Fibroblast of skin of abdomen (primary cell): ENCODE data around the gene TNPO3.
"Not testable (repeated sequence)": the region's sequence is repeated elsewhere in the genome, so short reads cannot be mapped to it uniquely, and the experiment has no call there.

Experiments
- DNase-seq: peaks from one replicate; pipeline ENCODE4 v3.0.0-alpha.2; 2013

The TNPO3 gene

DNA sequence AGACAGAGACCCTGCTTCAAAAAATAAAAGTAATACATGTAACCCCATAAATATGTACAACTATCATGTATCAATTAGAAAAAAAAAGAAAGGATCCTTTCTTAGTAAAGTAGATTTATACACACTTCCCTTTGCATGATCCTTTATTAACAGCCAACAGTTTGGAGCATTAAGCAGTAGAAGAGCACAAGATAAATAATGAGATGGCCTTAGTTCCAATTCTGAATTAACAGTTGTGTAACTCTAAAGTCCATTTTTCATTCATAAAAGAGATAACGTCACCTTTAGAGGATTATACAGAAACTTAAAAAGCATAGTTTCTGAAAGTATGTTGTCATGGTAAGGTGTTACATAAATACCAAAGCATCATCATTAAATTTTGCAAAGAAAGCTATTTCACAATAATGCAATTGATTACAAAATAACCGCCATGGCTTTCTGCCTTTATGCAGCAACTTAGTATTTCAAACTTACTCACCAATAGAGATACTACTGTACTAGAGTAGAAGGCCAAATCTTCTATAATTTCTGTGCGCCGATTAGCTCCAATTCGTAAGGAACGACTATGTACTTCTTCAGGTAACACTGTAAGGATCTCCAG, 40.3 kb downstream of the TNPO3 start:
- no peak for DNase-seq

DNA sequence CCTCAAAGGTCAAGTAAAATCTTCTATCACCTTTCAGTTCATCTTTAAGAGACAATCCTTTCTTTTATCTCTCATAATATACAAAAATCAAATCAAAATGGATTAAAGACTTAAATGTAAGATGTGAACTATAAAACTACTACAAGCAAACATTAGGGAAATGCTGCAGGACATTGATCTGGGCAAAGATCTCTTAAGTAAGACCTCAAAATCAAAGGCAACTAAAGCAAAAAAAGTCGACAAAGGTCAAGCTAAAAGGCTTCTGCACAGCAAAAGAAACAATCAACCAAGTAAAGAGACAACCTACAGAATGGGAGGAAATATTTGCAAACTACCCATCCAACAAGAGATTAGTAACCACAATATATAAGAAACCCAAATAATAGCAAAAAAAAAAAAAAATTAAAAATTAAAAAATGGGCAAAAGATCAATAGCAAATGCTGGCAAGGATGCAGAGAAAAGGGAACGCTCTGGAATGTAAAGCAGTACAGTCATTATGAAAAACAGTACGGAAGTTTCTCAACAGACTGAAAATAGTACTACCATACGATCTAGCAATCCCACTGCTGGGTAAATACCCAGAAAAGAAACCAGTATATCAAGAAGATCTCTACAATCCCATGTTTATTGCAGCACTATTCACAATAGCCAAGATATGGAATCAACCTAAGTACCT, 41.7 kb downstream of the TNPO3 start:
- DNase-seq = no peak

DNA sequence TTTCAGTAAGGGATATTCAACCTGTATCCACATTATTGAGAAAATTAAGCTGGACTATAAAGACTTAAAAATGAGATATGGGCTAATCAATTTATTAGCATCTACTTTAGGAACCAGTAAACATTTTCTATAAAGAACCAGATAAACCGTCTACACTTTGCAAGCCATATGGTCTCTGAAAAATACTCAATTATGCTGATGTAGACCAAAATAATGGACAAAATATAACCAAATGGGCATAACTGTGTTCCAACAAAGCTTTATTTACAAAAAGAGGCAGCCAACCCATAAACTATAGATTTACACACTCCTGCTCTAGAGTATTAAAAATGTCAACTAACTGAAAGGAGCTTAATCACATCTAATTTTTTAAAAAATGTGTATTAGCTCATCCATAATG, 42.3 kb downstream of the TNPO3 start:
- no peak for DNase-seq

- no peak for DNase-seq
Measured at GRCh38 chr7:129010075-129010474, 44.8 kb downstream of the TNPO3 start.

GRCh38 chr7:129009437-129009836, 45.5 kb downstream of the TNPO3 start:
- DNase-seq = no peak

GRCh38 chr7:129008645-129009414, 46.1 kb downstream of the TNPO3 start:
- DNase-seq = no peak

DNA sequence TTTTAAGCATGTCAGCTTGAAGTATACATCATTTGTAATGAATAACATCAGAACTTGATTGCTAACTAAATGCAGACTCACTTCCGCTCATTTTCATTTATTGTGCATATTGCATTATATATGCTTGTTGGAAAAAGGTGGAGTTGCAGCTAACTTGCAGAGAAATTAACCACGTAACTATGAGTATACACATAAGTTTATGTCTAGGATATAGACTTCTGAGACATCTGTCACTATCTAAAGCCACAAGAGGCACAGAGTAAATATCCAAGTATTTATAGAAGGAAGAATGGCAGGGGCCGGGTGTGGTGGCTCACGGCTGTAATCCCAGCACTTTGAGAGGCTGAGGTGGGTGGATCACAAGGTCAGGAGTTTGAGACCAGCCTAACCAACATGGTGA, 47.3 kb downstream of the TNPO3 start:
- DNase-seq = no peak

GRCh38 chr7:129006636-129007414, 48.1 kb downstream of the TNPO3 start:
- DNase-seq = no peak

DNA sequence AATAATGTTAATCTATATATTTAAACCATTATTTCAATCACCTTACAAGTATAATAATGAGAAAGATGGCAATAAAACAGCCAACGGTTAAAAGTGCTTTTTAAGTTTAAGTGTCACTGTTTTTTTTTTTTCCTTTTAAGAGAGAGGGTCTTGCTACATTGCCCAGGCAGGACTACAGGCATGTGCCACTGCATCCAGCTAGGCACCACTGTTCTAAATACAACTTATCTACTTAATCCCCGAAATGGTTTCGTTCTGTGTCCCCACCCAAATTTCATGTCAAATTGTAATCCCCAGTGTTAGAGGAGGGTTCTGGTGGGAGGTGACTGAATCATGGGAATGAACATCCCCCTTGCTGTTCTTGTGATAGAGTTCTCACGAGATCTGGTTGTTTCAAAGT, 49.7 kb downstream of the TNPO3 start:
- DNase-seq = no peak

- DNase-seq = no peak
Measured at GRCh38 chr7:128997181-128997580, 57.7 kb downstream of the TNPO3 start.

GRCh38 chr7:128994560-128994959, 60.4 kb downstream of the TNPO3 start:
- not testable (repeated sequence) for DNase-seq

GRCh38 chr7:128993419-128993818, 61.5 kb downstream of the TNPO3 start:
- no peak for DNase-seq

- no peak for DNase-seq
Measured at GRCh38 chr7:128989961-128990360, 65.0 kb downstream of the TNPO3 start.

- DNase-seq = no peak
Measured at GRCh38 chr7:128988372-128988771, 66.5 kb downstream of the TNPO3 start.

GRCh38 chr7:128986609-128987008, 68.3 kb downstream of the TNPO3 start:
- no peak for DNase-seq

- DNase-seq = no peak
Measured at GRCh38 chr7:128985660-128986059, 69.3 kb downstream of the TNPO3 start.

DNA sequence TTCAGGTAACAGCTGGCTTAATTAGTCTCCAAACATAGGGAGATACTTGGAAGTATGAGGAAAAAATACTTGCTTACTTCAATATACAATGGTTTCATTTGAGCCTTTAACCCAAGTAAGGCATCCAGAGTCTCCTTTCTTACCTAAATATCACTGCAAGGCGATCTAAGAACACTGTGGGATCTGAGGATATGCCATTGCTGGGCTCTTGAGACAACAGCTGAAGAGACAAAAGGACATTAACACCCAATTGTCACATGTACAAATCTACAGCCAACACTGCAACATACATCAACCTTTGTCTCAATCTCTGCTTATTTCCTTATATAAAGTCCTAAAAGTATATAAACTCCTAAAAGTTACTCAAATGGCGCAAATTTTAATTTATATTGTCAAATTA, 72.8 kb downstream of the TNPO3 start:
- DNase-seq = no peak

DNA sequence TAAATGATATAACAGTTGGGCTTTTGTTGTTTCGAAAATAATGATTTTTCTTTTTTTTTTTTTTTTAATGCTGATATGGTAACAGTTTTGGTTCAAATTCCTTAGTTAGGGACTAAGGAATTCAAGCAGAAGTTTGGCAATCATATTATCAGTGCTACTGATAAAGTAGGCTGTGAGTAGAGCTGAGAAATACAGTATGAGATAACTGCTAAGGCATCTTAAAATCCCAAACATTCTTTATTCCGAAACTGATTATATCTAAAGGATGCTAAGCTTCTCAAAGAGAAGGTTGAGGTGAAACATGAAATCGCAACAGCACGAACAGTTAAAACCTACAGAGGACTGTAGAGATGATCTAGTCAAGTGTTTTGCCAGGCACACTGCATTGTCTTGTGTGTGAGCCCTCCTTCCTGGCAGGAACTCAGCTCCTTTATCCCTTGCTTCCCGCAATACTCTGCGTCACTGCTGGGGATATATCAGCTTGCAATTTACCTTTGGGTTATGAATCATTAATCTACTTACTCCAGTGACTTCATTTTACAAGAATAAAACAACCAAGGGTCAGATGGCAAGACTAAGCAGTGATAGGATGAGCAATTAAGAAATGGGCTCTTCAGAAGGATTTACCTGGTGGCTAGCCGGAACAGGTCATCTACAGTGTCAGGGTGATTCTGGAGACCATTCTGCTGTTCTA, 80.5 kb downstream of the TNPO3 start:
- DNase-seq = no peak

DNA sequence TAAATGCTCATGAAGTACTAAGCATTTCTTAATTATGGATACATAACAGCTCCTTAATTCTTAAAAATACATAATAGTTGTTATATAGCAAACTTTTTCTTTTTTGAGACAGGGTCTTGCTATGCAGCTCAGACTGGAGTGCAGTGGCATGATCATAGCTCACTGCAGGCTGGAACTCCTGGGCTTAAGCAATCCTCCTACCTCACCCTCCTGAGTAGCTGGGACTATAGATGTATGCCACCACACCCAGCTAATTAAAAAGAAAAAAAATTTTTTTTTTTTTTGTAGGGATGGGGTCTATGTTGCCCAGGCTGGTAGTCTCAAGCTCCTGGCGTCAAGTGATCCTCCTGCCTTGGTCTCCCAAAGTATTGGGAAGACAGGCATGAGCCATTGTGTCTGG, 86.3 kb downstream of the TNPO3 start:
- DNase-seq = no peak

GRCh38 chr7:128963327-128963757, 91.6 kb downstream of the TNPO3 start:
- DNase-seq = no peak

DNA sequence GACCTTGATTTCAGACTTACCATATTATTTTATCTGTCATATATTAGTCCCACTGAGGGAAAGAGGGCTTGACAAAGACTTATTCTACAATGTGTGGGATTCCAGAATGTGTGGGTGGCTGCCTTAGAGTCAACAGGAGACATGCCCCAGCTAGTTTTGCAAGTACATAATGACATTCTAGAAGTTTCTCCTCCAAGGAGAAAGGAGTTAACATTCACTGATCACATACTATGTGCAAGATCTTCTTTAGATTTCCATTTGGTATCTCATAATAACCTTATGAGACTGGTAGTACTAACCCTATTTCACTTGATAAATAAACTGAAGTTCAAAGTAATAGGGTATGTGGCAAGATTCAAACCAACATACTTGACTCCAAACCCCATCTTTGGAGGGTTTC, 92.0 kb downstream of the TNPO3 start:
- no peak for DNase-seq

DNA sequence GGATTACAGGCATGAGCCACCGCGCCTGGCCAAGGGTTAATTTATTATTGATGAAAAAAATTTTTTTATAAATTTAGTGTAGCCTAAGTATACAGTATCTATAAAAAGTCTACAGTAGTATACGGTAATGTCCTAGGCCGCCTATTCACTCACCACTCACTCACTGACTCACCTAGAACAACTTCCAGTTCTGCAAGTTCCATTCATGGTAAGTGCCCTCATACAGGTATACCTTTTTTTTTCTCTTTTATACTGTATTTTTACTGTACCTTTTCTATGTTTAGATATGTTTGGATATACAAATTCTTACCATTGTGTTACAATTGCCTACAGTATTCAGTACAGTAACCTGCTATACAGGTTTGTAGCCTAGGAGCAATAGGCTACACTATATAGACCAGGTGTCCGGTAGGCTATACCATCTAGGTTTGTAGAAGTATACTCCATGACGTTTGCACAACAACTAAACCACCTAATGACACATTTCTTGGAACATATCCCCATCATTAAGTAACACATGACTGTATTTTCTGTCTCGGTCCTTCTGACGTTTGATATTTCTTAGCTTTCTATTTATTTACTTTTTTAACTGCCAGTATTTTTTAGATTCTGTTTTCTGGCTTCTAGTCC, 93.8 kb downstream of the TNPO3 start:
- DNase-seq = no peak
